A673 (cell line): ENCODE results near the gene TTC34.

Experiments
- CTCF ChIP-seq: fragments of 300-800, 200-600 bp; sonication (generic); conservative IDR thresholded peaks from 2 replicates; pipeline ENCODE4 v1.5.1; 2017; ENCODE audit warnings: low read depth, mild to moderate bottlenecking, antibody characterized with exemption, low read length, moderate library complexity, mixed read lengths
- EZH2 ChIP-seq: fragments of 200-600 bp; sonication (generic); IDR thresholded peaks from 2 replicates; pipeline ENCODE4 v1.6.1; 2017; ENCODE audit warnings: borderline replicate concordance, low read depth, mild to moderate bottlenecking, mixed read lengths, antibody characterized with exemption, low read length; ENCODE audit not compliant: poor library complexity, severe bottlenecking

- no peak for TF ChIP-seq CTCF
- no peak for TF ChIP-seq EZH2
Observed at GRCh38 chr1:2609319-2610035, 192.0 kb downstream of the TTC34 start.
